Endothelial cell of umbilical vein (primary cell): ENCODE data around the gene SUGCT.

Experiments used
- JUN ChIP-seq: IDR thresholded peaks from 2 replicates; pipeline ENCODE4 v1.6.1; 2011; ENCODE audit warnings: borderline replicate concordance, low read depth; ENCODE audit not compliant: insufficient read length, insufficient read depth
- POLR2A ChIP-seq: IDR thresholded peaks from 2 replicates; pipeline ENCODE4 v1.6.1; 2012; ENCODE audit warnings: low read depth, mild to moderate bottlenecking, control low read depth, low read length
- POLR2AphosphoS5 ChIP-seq: IDR thresholded peaks from 2 replicates; pipeline ENCODE4 v1.6.1; 2012; ENCODE audit warnings: low read depth, mild to moderate bottlenecking, control low read depth, low read length, moderate library complexity; ENCODE audit not compliant: insufficient read depth
- TF ChIP-seq, protein P1 (sequence below), 2 donors: IDR thresholded peaks; 1 replicate in 1 of 2; 2 replicates in 1 of 2; pipeline ENCODE4 v1.5.1; 2011; ENCODE audit warnings: low read length in 2 of 2, mild to moderate bottlenecking in 2 of 2, moderate library complexity in 2 of 2, control low read depth in 1 of 2, inconsistent platforms in 1 of 2, low read depth in 1 of 2; ENCODE audit not compliant: insufficient read depth in 1 of 2; ENCODE audit errors: extremely low read depth in 1 of 2
- TF ChIP-seq, protein P2 (sequence below): IDR thresholded peaks from 2 replicates; pipeline ENCODE4 v1.6.1; 2011; ENCODE audit not compliant: insufficient read depth, insufficient read length

DNA sequence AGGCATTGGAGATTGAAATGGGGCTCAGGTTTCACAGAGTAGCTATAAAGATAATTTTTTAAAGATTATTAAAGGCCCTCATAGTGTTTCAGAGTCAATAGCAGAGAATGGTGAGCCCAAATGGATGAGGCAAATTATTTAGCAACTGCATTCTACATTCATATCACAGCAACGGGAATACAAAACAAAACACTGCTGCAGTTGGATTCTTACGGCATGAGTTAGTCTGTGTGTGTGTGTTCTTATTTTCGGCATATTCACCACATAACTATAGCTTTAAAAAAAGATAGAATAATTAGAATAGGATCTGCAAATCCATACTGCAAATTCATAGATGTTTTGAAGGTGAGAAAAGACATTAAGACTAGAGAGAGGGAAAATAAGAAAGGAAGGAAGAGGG, 66.0 kb downstream of the SUGCT start:
- TF ChIP-seq POLR2AphosphoS5 (no peak), POLR2A (no peak), JUN (no peak)
- TF ChIP-seq, protein P1, sequence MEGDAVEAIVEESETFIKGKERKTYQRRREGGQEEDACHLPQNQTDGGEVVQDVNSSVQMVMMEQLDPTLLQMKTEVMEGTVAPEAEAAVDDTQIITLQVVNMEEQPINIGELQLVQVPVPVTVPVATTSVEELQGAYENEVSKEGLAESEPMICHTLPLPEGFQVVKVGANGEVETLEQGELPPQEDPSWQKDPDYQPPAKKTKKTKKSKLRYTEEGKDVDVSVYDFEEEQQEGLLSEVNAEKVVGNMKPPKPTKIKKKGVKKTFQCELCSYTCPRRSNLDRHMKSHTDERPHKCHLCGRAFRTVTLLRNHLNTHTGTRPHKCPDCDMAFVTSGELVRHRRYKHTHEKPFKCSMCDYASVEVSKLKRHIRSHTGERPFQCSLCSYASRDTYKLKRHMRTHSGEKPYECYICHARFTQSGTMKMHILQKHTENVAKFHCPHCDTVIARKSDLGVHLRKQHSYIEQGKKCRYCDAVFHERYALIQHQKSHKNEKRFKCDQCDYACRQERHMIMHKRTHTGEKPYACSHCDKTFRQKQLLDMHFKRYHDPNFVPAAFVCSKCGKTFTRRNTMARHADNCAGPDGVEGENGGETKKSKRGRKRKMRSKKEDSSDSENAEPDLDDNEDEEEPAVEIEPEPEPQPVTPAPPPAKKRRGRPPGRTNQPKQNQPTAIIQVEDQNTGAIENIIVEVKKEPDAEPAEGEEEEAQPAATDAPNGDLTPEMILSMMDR (IDR thresholded peaks at IDR 0.05; ENCODE audit: extremely low read depth in 1 of 2, insufficient read depth in 1 of 2, low read depth in 1 of 2, low read length in 2 of 2) = no peak
- TF ChIP-seq, protein P2, sequence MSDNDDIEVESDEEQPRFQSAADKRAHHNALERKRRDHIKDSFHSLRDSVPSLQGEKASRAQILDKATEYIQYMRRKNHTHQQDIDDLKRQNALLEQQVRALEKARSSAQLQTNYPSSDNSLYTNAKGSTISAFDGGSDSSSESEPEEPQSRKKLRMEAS = no peak
